Osteoblast (primary cell): Measurements from ENCODE around the gene VENTX. TPM values are rescaled to one million over a fixed set of nuclear protein-coding genes. Genes with fewer than 3 reads are reported as not detected.

Experiments
- DNase-seq: peaks from one replicate; pipeline ENCODE4 v3.0.0; 2011; ENCODE audit warnings: low spot score, mixed read lengths; ENCODE audit not compliant: insufficient read length; ENCODE audit errors: missing footprints
- H2AFZ ChIP-seq: 2 replicates; pipeline ENCODE4 v1.6.0; 2011; ENCODE audit warnings: mild to moderate bottlenecking, low read length
- H3K27ac ChIP-seq: 2 replicates; pipeline ENCODE4 v1.5.1; 2011; ENCODE audit warnings: mild to moderate bottlenecking, low read depth, low read length, moderate library complexity
- H3K27me3 ChIP-seq: 2 replicates; pipeline ENCODE4 v1.6.0; 2012; ENCODE audit warnings: mild to moderate bottlenecking, control low read depth, inconsistent platforms, low read length, moderate library complexity; ENCODE audit not compliant: insufficient read depth
- H3K36me3 ChIP-seq: 2 replicates; pipeline ENCODE4 v1.5.1; 2011; ENCODE audit warnings: mild to moderate bottlenecking, low read length, control low read depth, moderate library complexity; ENCODE audit not compliant: insufficient read depth
- H3K4me1 ChIP-seq: 2 replicates; pipeline ENCODE4 v1.5.1; 2011; ENCODE audit warnings: mild to moderate bottlenecking, low read length, control low read depth, moderate library complexity; ENCODE audit not compliant: insufficient read depth
- H3K4me2 ChIP-seq: 2 replicates; pipeline ENCODE4 v1.6.0; 2011; ENCODE audit warnings: mild to moderate bottlenecking, low read length; ENCODE audit not compliant: insufficient read depth
- H3K4me3 ChIP-seq: fragments of 200-600 bp; sonication (generic); 3 replicates; pipeline ENCODE4 v1.5.1; 2012; ENCODE audit warnings: mild to moderate bottlenecking, low read length, inconsistent platforms; ENCODE audit not compliant: insufficient read depth
- H3K79me2 ChIP-seq: 2 replicates; pipeline ENCODE4 v1.6.0; 2012; ENCODE audit warnings: mild to moderate bottlenecking, low read length, control low read depth, inconsistent platforms; ENCODE audit not compliant: insufficient read depth
- H3K9me3 ChIP-seq: 2 replicates; pipeline ENCODE4 v1.5.1; 2011; ENCODE audit warnings: low read depth, low read length, control low read depth
- H4K20me1 ChIP-seq: 2 replicates; pipeline ENCODE4 v1.6.0; 2012; ENCODE audit warnings: mild to moderate bottlenecking, low read length, control low read depth; ENCODE audit not compliant: insufficient read depth
- total RNA-seq: library from RNA; depleted of rRNA; stranded (reverse); fragments of >200 nt; gene quantifications from 2 replicates; pipeline ENCODE4 v1.2.3, GENCODE V29; 2012
- TF ChIP-seq, protein P1 (sequence below): IDR thresholded peaks from 2 replicates; pipeline ENCODE4 v1.5.1; 2011; ENCODE audit warnings: mild to moderate bottlenecking, low read depth, low read length, moderate library complexity; ENCODE audit errors: extremely low read depth

VENTX gene
- total RNA-seq, 1 donor = not detected

DNA sequence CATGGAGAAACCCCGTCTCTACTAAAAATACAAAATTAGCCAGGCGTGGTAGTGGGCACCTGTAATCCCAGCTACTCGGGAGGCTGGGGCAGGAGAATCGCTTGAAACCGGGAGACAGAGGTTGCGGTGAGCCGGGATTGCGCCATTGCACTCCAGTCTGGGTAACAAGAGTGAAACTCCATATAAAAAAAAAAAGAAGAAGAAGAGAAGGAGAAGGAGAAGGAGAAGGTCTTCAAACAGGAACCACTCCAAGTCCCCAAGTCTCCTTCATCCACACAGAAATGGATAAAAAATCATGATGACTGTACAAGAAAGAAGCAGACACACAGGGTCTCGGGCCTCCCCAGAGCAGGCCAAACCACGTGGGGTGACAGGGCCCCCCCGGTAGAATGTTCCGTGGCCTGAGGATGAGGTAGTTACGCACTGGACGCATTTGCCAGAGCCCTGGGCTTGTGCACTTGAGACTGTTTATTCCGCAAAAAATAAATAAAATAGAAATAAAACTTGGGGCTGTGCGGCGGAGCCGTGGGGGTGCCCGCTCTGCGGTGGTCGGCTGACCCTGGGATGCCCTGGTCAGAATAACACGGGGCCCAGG lies 15.8 kb downstream of the VENTX start:
- Histone ChIP-seq H2AFZ (no peak overlapping the region), H3K79me2 (no peaks in the 10 kb centered on the region), H4K20me1 (no peaks in the 10 kb centered on the region), H3K9me3 (no peaks in the 10 kb centered on the region), H3K4me3 (no peak overlapping the region), H3K27me3 (peaks cover 11% of the 10 kb centered on the region), H3K36me3 (no peaks in the 10 kb centered on the region), H3K4me1 (peaks cover 3% of the 10 kb centered on the region), H3K27ac (no peak overlapping the region), H3K4me2 (no peak overlapping the region)
- TF ChIP-seq, protein P1, sequence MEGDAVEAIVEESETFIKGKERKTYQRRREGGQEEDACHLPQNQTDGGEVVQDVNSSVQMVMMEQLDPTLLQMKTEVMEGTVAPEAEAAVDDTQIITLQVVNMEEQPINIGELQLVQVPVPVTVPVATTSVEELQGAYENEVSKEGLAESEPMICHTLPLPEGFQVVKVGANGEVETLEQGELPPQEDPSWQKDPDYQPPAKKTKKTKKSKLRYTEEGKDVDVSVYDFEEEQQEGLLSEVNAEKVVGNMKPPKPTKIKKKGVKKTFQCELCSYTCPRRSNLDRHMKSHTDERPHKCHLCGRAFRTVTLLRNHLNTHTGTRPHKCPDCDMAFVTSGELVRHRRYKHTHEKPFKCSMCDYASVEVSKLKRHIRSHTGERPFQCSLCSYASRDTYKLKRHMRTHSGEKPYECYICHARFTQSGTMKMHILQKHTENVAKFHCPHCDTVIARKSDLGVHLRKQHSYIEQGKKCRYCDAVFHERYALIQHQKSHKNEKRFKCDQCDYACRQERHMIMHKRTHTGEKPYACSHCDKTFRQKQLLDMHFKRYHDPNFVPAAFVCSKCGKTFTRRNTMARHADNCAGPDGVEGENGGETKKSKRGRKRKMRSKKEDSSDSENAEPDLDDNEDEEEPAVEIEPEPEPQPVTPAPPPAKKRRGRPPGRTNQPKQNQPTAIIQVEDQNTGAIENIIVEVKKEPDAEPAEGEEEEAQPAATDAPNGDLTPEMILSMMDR = no peak
- no peak for DNase-seq

DNA sequence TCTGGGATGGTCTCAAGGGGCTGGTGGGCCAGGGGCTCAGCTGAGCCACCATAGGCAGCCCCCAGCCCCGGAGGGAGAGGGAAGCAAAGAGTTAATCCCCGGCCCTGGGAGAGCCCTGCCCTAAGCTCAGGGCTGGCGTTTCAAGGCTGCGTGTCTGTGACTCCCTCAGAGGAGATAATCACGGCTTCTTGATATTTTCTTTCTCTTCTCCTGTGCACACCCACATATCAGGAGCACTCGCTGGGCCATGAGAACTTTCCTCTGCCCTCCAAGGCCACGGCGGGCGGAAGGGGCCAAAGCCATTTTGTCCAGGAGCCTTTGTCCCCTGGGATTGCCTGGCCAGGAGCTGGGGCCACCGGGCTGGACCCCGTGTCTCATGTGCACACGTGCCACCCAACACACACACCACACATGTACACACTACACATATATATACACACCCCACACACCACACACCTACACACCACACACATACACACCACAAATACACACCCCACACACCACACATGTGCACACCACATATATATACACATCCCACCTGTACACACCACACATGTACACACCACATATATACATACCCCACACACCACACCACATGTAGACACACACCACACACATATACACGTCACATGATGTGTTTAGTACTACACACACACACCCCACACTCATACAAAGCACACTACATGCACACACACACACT lies 16.9 kb downstream of the VENTX start:
- no peak overlapping the region for H3K4me2 ChIP-seq
- no peak for DNase-seq
- no peaks in the 10 kb centered on the region for H4K20me1 ChIP-seq
- H3K9me3 ChIP-seq = no peaks in the 10 kb centered on the region
- H3K4me1 ChIP-seq = peaks cover 13% of the 10 kb centered on the region
- H3K79me2 ChIP-seq = no peaks in the 10 kb centered on the region
- H3K36me3 ChIP-seq = no peaks in the 10 kb centered on the region
- H3K4me3 ChIP-seq = no peak overlapping the region
- TF ChIP-seq, protein P1 = no peak
- no peak overlapping the region for H3K27ac ChIP-seq
- no peak overlapping the region for H2AFZ ChIP-seq
- peaks cover 10% of the 10 kb centered on the region for H3K27me3 ChIP-seq

DNA sequence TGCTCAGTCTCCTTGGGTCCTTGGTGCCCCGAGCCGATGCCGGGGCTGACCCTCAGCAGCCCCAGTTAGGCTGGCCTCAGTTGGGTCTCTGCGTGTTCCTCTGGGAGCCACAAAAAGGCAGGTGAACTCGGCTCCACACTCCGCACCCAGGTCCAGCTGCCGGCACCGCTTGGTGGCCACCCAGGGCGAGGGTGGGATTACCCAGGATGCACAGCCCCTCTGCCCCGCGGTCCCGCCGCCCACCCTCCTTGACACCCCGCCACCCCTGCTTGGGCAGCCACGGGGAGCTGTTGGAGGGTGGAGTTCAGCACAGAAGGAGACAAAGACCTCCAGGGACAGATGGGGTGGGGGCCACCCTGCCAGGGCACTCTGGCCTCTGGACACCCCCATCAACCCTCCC lies 17.7 kb downstream of the VENTX start:
- H4K20me1 ChIP-seq = no peaks in the 10 kb centered on the region

DNA sequence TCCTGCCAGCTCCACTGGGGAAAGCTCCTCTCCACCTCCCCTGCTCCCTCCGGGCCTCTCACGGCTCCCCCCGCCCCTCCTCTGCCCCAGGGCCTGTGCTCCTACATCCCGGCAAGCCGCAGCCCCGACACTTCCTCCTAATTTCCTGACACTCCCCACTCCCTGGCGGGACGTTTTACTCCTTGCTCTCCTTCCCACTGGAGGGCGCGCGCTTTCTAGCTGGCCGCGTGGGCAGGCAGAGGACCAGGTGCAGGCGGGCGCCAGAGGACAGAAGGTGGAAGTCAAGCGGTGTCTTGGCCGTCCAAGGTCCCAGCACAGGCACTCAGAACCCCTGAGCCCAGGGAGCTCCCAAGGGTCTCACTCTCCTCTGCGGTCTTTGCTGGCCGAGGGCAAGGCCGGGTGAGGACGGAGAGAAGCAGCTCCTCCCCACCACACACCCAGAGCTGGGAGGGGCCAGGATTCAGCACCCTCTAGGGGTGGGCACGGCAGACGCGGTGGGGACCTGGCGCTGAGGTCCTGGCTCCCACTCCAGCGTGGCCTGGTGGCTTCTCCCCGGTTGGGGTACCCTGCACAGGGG lies 19.9 kb downstream of the VENTX start:
- peaks cover under 1% of the 10 kb centered on the region for H3K27me3 ChIP-seq
- no peaks in the 10 kb centered on the region for H3K79me2 ChIP-seq
- H3K4me2 ChIP-seq = peak overlapping the region; percentile 59
- peaks cover 23% of the 10 kb centered on the region for H3K4me1 ChIP-seq
- no peak overlapping the region for H3K27ac ChIP-seq
- H2AFZ ChIP-seq = peak overlapping the region; percentile 68
- H4K20me1 ChIP-seq = peaks cover 3% of the 10 kb centered on the region
- H3K4me3 ChIP-seq = no peak overlapping the region
- no peaks in the 10 kb centered on the region for H3K9me3 ChIP-seq
- DNase-seq = no peak
- H3K36me3 ChIP-seq = no peaks in the 10 kb centered on the region
- TF ChIP-seq, protein P1 = peak; percentile 30

More for the DNA sequence above, 17.7 kb downstream of the VENTX start:
- Histone ChIP-seq H3K4me2 (no peak overlapping the region), H3K4me1 (peaks cover 19% of the 10 kb centered on the region), H2AFZ (no peak overlapping the region), H3K36me3 (no peaks in the 10 kb centered on the region), H3K4me3 (no peak overlapping the region), H3K9me3 (no peaks in the 10 kb centered on the region), H3K79me2 (no peaks in the 10 kb centered on the region), H3K27ac (no peak overlapping the region), H3K27me3 (peaks cover 2% of the 10 kb centered on the region)
- no peak for DNase-seq
- TF ChIP-seq, protein P1 = no peak
